Stimulated activated CD4-positive, alpha-beta T cell treated with anti-CD3 and anti-CD28 coated beads, Interleukin-12 subunit alpha, Interleukin-12 subunit beta, amount 100 ng/mL, for 4 hours (primary cell): ENCODE results near the gene TCTN1.
"Not testable (repeated sequence)": the region's sequence is repeated elsewhere in the genome, so short reads cannot be mapped to it uniquely, and the experiment has no call there.

Experiments used
- DNase-seq: peaks from one replicate; pipeline ENCODE4 v3.0.0-alpha.2; 2020

Gene TCTN1

GRCh38 chr12:110640275-110641025 lies 26.5 kb downstream of the TCTN1 start:
- no peak for DNase-seq

- no peak for DNase-seq
These were observed 27.6 kb downstream of the TCTN1 start for GRCh38 chr12:110641521-110641920.

- DNase-seq: no peak
These were observed 33.7 kb downstream of the TCTN1 start for GRCh38 chr12:110647631-110648040.

GRCh38 chr12:110649341-110649847 lies 35.5 kb downstream of the TCTN1 start:
- DNase-seq: no peak

- DNase-seq: not testable (repeated sequence)
These were observed 40.3 kb downstream of the TCTN1 start for GRCh38 chr12:110654238-110654637.

GRCh38 chr12:110656071-110656655 lies 42.2 kb downstream of the TCTN1 start:
- no peak for DNase-seq

- no peak for DNase-seq
These were observed 43.8 kb downstream of the TCTN1 start for GRCh38 chr12:110657747-110658146.

GRCh38 chr12:110658242-110658641 lies 44.3 kb downstream of the TCTN1 start:
- DNase-seq: no peak

GRCh38 chr12:110658878-110659277 lies 44.9 kb downstream of the TCTN1 start:
- DNase-seq: no peak

GRCh38 chr12:110661337-110661972 lies 47.5 kb downstream of the TCTN1 start:
- DNase-seq: peak; percentile 32

GRCh38 chr12:110666892-110667291 lies 53.0 kb downstream of the TCTN1 start:
- DNase-seq: no peak

GRCh38 chr12:110667671-110668070 lies 53.7 kb downstream of the TCTN1 start:
- DNase-seq: no peak

- DNase-seq: no peak
These were observed 54.7 kb downstream of the TCTN1 start for GRCh38 chr12:110668480-110669192.

- no peak for DNase-seq
These were observed 55.2 kb downstream of the TCTN1 start for GRCh38 chr12:110669193-110669502.

- peak; percentile 36 for DNase-seq
These were observed 56.3 kb downstream of the TCTN1 start for GRCh38 chr12:110670161-110670701.

- no peak for DNase-seq
These were observed 62.2 kb downstream of the TCTN1 start for GRCh38 chr12:110676171-110676570.

GRCh38 chr12:110677206-110677911 lies 63.4 kb downstream of the TCTN1 start:
- DNase-seq: no peak

- no peak for DNase-seq
These were observed 64.1 kb downstream of the TCTN1 start for GRCh38 chr12:110677982-110678381.

- DNase-seq: no peak
These were observed 65.3 kb downstream of the TCTN1 start for GRCh38 chr12:110679201-110679600.

GRCh38 chr12:110680032-110680431 lies 66.1 kb downstream of the TCTN1 start:
- DNase-seq: no peak

- no peak for DNase-seq
These were observed 70.0 kb downstream of the TCTN1 start for GRCh38 chr12:110683888-110684287.

GRCh38 chr12:110684312-110684836 lies 70.4 kb downstream of the TCTN1 start:
- no peak for DNase-seq
